ENCODE results near the gene CDKAL1.

The CDKAL1 gene

GRCh38 chr6:21142741-21143140 lies 608.5 kb downstream of the CDKAL1 start:
- no peak for DNase-seq (ENCODE audit: low spot score)

- DNase-seq (ENCODE audit: low spot score): no peak
These were observed 609.4 kb downstream of the CDKAL1 start for GRCh38 chr6:21143645-21144044.

GRCh38 chr6:21144928-21145327 lies 610.7 kb downstream of the CDKAL1 start:
- DNase-seq (ENCODE audit: low spot score): no peak

GRCh38 chr6:21147995-21148394 lies 613.7 kb downstream of the CDKAL1 start:
- DNase-seq (ENCODE audit: low spot score): no peak

GRCh38 chr6:21149470-21149869 lies 615.2 kb downstream of the CDKAL1 start:
- DNase-seq (ENCODE audit: low spot score): no peak

GRCh38 chr6:21150667-21151066 lies 616.4 kb downstream of the CDKAL1 start:
- no peak for DNase-seq (ENCODE audit: low spot score)

- no peak for DNase-seq (ENCODE audit: low spot score)
These were observed 616.9 kb downstream of the CDKAL1 start for GRCh38 chr6:21151119-21151518.

GRCh38 chr6:21151530-21151929 lies 617.3 kb downstream of the CDKAL1 start:
- DNase-seq (ENCODE audit: low spot score): no peak

GRCh38 chr6:21157186-21157929 lies 623.1 kb downstream of the CDKAL1 start:
- no peak for DNase-seq (ENCODE audit: low spot score)

GRCh38 chr6:21158149-21158548 lies 623.9 kb downstream of the CDKAL1 start:
- no peak for DNase-seq (ENCODE audit: low spot score)

- DNase-seq (ENCODE audit: low spot score): no peak
These were observed 624.6 kb downstream of the CDKAL1 start for GRCh38 chr6:21158873-21159272.

GRCh38 chr6:21159465-21159864 lies 625.2 kb downstream of the CDKAL1 start:
- DNase-seq (ENCODE audit: low spot score): no peak

- no peak for DNase-seq (ENCODE audit: low spot score)
These were observed 627.5 kb downstream of the CDKAL1 start for GRCh38 chr6:21161707-21162106.

GRCh38 chr6:21163110-21163837 lies 629.0 kb downstream of the CDKAL1 start:
- no peak for DNase-seq (ENCODE audit: low spot score)

- no peak for DNase-seq (ENCODE audit: low spot score)
These were observed 629.6 kb downstream of the CDKAL1 start for GRCh38 chr6:21163838-21164180.

- no peak for DNase-seq (ENCODE audit: low spot score)
These were observed 630.6 kb downstream of the CDKAL1 start for GRCh38 chr6:21164768-21165326.

GRCh38 chr6:21166754-21167153 lies 632.5 kb downstream of the CDKAL1 start:
- no peak for DNase-seq (ENCODE audit: low spot score)

- DNase-seq (ENCODE audit: low spot score): no peak
These were observed 633.5 kb downstream of the CDKAL1 start for GRCh38 chr6:21167790-21168189.

- no peak for DNase-seq (ENCODE audit: low spot score)
These were observed 637.5 kb downstream of the CDKAL1 start for GRCh38 chr6:21171801-21172200.

- DNase-seq (ENCODE audit: low spot score): no peak
These were observed 638.8 kb downstream of the CDKAL1 start for GRCh38 chr6:21173031-21173430.

- no peak for DNase-seq (ENCODE audit: low spot score)
These were observed 639.4 kb downstream of the CDKAL1 start for GRCh38 chr6:21173678-21174077.

- no peak for DNase-seq (ENCODE audit: low spot score)
These were observed 641.9 kb downstream of the CDKAL1 start for GRCh38 chr6:21176197-21176596.

GRCh38 chr6:21180155-21180554 lies 645.9 kb downstream of the CDKAL1 start:
- no peak for DNase-seq (ENCODE audit: low spot score)
